KMS-11 (cell line): ENCODE data around the gene ANGPTL7.

Experiments used
- H2AFZ ChIP-seq: fragments of 200-600 bp; sonication (generic); 2 replicates; pipeline ENCODE4 v1.6.1; 2016; ENCODE audit warnings: antibody characterized with exemption, mixed run types, low read depth
- H3K27ac ChIP-seq: fragments of 200-600 bp; sonication (generic); 2 replicates; pipeline ENCODE4 v1.6.1; 2016; ENCODE audit warnings: mild to moderate bottlenecking, mixed run types
- H3K27me3 ChIP-seq: fragments of 200-600 bp; sonication (generic); 2 replicates; pipeline ENCODE4 v1.6.1; 2017; ENCODE audit warnings: mild to moderate bottlenecking, low read depth, mixed run types, moderate library complexity; ENCODE audit not compliant: insufficient read depth
- H3K36me3 ChIP-seq: fragments of 200-600 bp; sonication (generic); 2 replicates; pipeline ENCODE4 v1.6.1; 2017; ENCODE audit warnings: mild to moderate bottlenecking, mixed run types; ENCODE audit not compliant: insufficient read depth
- H3K4me1 ChIP-seq: fragments of 200-600 bp; sonication (generic); 2 replicates; pipeline ENCODE4 v1.6.1; 2016; ENCODE audit warnings: mild to moderate bottlenecking, low read depth, mixed run types; ENCODE audit not compliant: poor library complexity, severe bottlenecking
- H3K4me2 ChIP-seq: fragments of 200-600 bp; sonication (generic); 2 replicates; pipeline ENCODE4 v1.7.0; 2016; ENCODE audit warnings: mild to moderate bottlenecking, mixed run types
- H3K4me3 ChIP-seq: fragments of 200-600 bp; sonication (generic); IDR thresholded peaks from 2 replicates; pipeline ENCODE4 v1.6.1; 2017; ENCODE audit warnings: low read depth, low read length, mixed read lengths; ENCODE audit not compliant: insufficient read depth
- H3K79me2 ChIP-seq: fragments of 200-600 bp; sonication (generic); 2 replicates; pipeline ENCODE4 v1.6.1; 2016; ENCODE audit warnings: low read depth, mixed run types; ENCODE audit not compliant: insufficient read depth
- H3K9ac ChIP-seq: fragments of 200-600 bp; sonication (generic); 2 replicates; pipeline ENCODE4 v1.6.1; 2016; ENCODE audit warnings: mild to moderate bottlenecking, mixed run types
- H4K20me1 ChIP-seq: fragments of 200-600 bp; sonication (generic); 2 replicates; pipeline ENCODE4 v1.6.1; 2016; ENCODE audit warnings: mild to moderate bottlenecking, mixed run types; ENCODE audit not compliant: insufficient read depth
- TF ChIP-seq, protein P1 (sequence below): fragments of 200-600 bp; sonication (generic); conservative IDR thresholded peaks from 2 replicates; pipeline ENCODE4 v1.6.1; 2017; ENCODE audit warnings: low read depth, mild to moderate bottlenecking, antibody characterized with exemption, low read length, moderate library complexity, mixed read lengths

Gene ANGPTL7

DNA sequence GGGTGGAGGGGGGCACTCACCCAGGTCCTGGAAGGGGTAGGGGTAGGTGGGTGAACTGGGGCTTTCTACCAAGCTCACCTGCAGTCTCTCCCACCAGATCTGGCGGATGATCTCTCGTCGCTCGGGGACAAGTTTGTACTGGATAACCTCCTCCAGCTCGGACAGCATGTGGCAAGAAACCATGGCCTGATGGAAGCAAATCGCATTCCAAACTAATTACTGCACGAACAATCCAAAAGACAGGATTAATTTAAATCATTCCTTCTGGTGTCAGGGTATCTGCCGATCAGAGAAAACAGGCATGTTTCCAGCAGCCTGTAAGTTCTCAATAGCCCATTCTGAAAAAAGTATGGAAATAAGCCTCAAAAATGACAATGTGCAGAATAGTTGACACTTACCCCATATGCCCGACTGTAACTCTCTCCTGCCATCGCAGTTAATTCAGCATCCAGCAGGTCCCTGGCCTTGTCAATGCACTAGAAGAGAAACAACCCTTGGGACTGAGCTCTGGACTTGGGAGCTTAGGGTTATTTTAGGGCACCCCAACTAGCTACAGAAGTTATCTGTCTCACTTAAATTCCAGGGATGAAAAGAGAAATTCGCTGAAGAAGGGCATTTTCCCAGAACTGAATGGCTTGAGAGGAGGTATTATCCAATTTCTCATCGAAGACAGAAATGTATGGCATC lies 44.4 kb upstream of the ANGPTL7 start:
- Histone ChIP-seq H3K9ac (no peak overlapping the region), H3K4me1 (peaks cover 3% of the 10 kb centered on the region), H3K36me3 (no peaks in the 10 kb centered on the region), H4K20me1 (no peaks in the 10 kb centered on the region), H3K4me3 (no peak overlapping the region), H3K4me2 (no peak overlapping the region), H3K27me3 (no peaks in the 10 kb centered on the region), H3K27ac (no peak overlapping the region), H2AFZ (no peak overlapping the region), H3K79me2 (no peaks in the 10 kb centered on the region)
- TF ChIP-seq, protein P1, sequence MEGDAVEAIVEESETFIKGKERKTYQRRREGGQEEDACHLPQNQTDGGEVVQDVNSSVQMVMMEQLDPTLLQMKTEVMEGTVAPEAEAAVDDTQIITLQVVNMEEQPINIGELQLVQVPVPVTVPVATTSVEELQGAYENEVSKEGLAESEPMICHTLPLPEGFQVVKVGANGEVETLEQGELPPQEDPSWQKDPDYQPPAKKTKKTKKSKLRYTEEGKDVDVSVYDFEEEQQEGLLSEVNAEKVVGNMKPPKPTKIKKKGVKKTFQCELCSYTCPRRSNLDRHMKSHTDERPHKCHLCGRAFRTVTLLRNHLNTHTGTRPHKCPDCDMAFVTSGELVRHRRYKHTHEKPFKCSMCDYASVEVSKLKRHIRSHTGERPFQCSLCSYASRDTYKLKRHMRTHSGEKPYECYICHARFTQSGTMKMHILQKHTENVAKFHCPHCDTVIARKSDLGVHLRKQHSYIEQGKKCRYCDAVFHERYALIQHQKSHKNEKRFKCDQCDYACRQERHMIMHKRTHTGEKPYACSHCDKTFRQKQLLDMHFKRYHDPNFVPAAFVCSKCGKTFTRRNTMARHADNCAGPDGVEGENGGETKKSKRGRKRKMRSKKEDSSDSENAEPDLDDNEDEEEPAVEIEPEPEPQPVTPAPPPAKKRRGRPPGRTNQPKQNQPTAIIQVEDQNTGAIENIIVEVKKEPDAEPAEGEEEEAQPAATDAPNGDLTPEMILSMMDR, result no peak

DNA sequence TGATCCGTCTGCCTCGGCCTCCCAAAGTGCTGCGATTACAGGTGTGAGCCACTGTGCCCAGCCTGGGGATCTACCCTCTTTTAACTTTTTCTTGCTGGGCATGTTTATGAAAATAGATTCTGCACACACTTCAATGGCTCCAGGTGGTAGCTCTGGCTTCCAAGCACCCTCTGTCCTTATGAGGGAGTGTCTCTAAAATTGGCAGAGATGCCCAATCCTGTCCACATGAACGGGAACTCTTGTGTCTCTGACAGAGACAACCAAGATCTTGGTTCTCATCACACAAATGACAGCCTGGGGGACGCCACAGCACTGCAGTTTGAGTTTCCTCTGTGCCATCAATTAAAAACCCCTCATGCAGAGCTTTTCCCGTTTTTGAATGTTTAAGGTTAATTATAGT lies 43.4 kb upstream of the ANGPTL7 start:
- H3K4me1 ChIP-seq, result peaks cover 3% of the 10 kb centered on the region

DNA sequence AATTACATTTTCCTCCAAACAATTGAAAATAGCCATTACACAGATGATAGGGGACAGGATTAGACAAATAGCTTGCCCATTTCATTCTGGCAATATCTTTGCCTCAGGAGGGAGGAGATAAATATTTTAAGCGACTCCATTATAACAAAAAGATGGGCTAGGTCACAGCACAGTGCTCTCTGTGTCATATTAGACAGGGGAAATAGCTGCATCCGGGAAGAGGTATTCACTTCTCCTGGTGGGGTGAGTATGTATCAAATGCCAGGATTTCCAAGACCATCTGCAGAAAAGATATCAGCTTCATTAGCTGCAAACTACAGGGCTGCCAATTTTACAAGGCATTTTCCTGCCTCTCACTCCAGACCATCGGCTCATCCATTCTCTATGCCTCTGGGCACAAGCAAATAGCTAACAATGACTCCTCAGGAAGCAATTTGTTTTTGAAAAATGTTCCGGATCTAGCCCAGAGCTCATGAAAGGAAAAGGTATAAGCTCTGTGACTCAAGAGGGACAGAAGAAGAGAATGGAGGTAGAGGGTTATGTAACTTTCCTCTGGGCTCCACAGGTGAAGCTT lies 41.9 kb upstream of the ANGPTL7 start:
- Histone ChIP-seq H3K9ac (no peak overlapping the region), H3K27ac (no peak overlapping the region), H3K4me1 (peaks cover 3% of the 10 kb centered on the region), H3K79me2 (no peaks in the 10 kb centered on the region), H3K4me3 (no peak overlapping the region), H3K36me3 (no peaks in the 10 kb centered on the region), H4K20me1 (no peaks in the 10 kb centered on the region), H3K4me2 (no peak overlapping the region), H2AFZ (no peak overlapping the region), H3K27me3 (no peaks in the 10 kb centered on the region)
- TF ChIP-seq, protein P1, result no peak

More for the DNA sequence above, 43.4 kb upstream of the ANGPTL7 start:
- Histone ChIP-seq H3K79me2 (no peaks in the 10 kb centered on the region), H2AFZ (no peak overlapping the region), H4K20me1 (no peaks in the 10 kb centered on the region), H3K36me3 (no peaks in the 10 kb centered on the region), H3K9ac (no peak overlapping the region), H3K4me3 (no peak overlapping the region), H3K27ac (no peak overlapping the region), H3K27me3 (no peaks in the 10 kb centered on the region), H3K4me2 (no peak overlapping the region)
- TF ChIP-seq, protein P1, result no peak

DNA sequence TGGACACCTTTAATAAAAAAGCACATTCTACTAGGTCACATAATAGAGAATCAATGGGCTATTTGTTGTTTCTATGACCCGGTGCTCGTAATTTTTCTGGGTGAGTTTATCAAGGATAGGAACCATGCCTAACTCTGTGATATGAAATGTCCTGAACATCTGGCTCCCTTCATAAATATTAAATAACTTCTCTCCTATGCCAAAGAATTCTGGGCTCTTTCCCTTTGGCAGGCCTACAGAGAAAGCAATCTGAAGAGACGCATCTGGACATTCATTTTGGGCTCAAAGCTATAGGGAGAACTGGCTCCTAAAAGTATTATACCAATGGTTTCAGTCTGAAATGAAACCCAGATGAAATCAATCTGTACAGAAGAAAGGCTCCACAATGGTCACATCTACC lies 38.8 kb upstream of the ANGPTL7 start:
- Histone ChIP-seq H4K20me1 (no peaks in the 10 kb centered on the region), H3K36me3 (0 out of 2 replicates have a peak, but pooled peaks cover 4% of the 10 kb centered on the region), H3K4me3 (no peak overlapping the region), H3K79me2 (no peaks in the 10 kb centered on the region), H2AFZ (no peak overlapping the region), H3K27me3 (no peaks in the 10 kb centered on the region), H3K9ac (no peak overlapping the region), H3K27ac (no peak overlapping the region), H3K4me1 (no peaks in the 10 kb centered on the region), H3K4me2 (no peak overlapping the region)
- TF ChIP-seq, protein P1, result no peak
